Measurements from ENCODE around the gene CHRNA5.

CHRNA5 gene

GRCh38 chr15:78625606-78626280 is 60.4 kb downstream of the CHRNA5 start:
- Histone ChIP-seq H3K4me1 (ENCODE audit: control insufficient read depth, insufficient read depth, low read length, poor library complexity, severe bottlenecking) (peaks cover 2% of the 10 kb centered on the region), H3K27ac (ENCODE audit: insufficient read depth, low read length, poor library complexity, severe bottlenecking) (no peak overlapping the region), H3K27me3 (replicated peaks; ENCODE audit: control insufficient read depth, insufficient read depth, low read length, poor library complexity, severe bottlenecking) (peaks cover 9% of the 10 kb centered on the region), H3K9me3 (ENCODE audit: control insufficient read depth, low read length) (no peaks in the 10 kb centered on the region), H3K36me3 (ENCODE audit: control insufficient read depth, insufficient read depth, low read length) (no peaks in the 10 kb centered on the region), H3K4me3 (ENCODE audit: insufficient read depth, low read depth, low read length, poor library complexity, severe bottlenecking) (no peak overlapping the region)
- no peak for DNase-seq

- H3K27ac ChIP-seq (ENCODE audit: insufficient read depth, low read length, poor library complexity, severe bottlenecking): no peak overlapping the region
- H3K9me3 ChIP-seq (ENCODE audit: control insufficient read depth, low read length): no peaks in the 10 kb centered on the region
- H3K36me3 ChIP-seq (ENCODE audit: control insufficient read depth, insufficient read depth, low read length): no peaks in the 10 kb centered on the region
- peaks cover 4% of the 10 kb centered on the region for H3K27me3 ChIP-seq (replicated peaks; ENCODE audit: control insufficient read depth, insufficient read depth, low read length, poor library complexity, severe bottlenecking)
- H3K4me1 ChIP-seq (ENCODE audit: control insufficient read depth, insufficient read depth, low read length, poor library complexity, severe bottlenecking): no peaks in the 10 kb centered on the region
- no peak for DNase-seq
- H3K4me3 ChIP-seq (ENCODE audit: insufficient read depth, low read depth, low read length, poor library complexity, severe bottlenecking): no peak overlapping the region
Measured at GRCh38 chr15:78626381-78626995, 61.2 kb downstream of the CHRNA5 start.

DNA sequence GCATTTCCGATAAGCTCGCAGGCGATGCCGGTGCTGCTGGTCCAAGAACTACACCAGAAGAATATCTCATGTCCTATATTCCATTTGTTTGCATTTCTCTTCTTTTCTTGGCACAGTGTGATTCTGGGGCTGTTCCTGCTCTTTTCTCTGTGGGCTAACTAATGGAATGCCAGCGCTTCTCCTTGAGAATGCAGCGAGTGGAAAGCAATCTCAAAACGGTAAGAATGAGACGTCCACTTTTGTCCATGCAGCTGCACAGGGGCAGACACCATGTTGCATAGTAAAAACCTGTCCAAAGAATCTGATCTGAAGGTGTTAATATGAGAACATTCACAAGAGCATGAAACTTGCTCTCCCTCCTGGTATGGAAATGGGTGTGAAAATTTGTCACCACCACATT is 62.0 kb downstream of the CHRNA5 start:
- H3K27me3 ChIP-seq (replicated peaks; ENCODE audit: control insufficient read depth, insufficient read depth, low read length, poor library complexity, severe bottlenecking): peaks cover 4% of the 10 kb centered on the region
- H3K4me3 ChIP-seq (ENCODE audit: insufficient read depth, low read depth, low read length, poor library complexity, severe bottlenecking): no peak overlapping the region
- H3K27ac ChIP-seq (ENCODE audit: insufficient read depth, low read length, poor library complexity, severe bottlenecking): no peak overlapping the region
- no peaks in the 10 kb centered on the region for H3K4me1 ChIP-seq (ENCODE audit: control insufficient read depth, insufficient read depth, low read length, poor library complexity, severe bottlenecking)
- no peak for DNase-seq
- H3K36me3 ChIP-seq (ENCODE audit: control insufficient read depth, insufficient read depth, low read length): no peaks in the 10 kb centered on the region
- no peaks in the 10 kb centered on the region for H3K9me3 ChIP-seq (ENCODE audit: control insufficient read depth, low read length)

DNA sequence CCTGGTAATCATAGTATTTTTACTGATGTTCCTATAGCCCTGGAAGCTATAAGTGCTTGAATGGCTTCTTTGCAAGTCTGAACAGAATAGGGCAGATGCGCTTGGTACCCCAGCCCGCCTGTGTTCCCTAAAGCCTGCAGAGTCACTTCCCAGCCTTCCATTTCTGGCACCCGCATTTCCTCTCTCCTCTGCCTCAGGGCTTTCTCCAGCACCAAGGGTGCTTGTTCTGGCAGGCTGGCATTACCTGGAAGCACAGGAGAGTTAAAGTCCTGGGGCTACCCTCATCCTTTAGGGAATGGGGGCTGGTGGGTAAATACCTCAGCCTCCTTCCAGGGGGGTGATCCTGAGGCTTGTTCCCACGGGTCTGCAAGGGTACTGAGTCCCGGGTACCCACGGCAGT is 62.9 kb downstream of the CHRNA5 start:
- H3K9me3 ChIP-seq (ENCODE audit: control insufficient read depth, low read length): peaks cover 5% of the 10 kb centered on the region
- no peak overlapping the region for H3K27ac ChIP-seq (ENCODE audit: insufficient read depth, low read length, poor library complexity, severe bottlenecking)
- no peak for DNase-seq
- H3K27me3 ChIP-seq (replicated peaks; ENCODE audit: control insufficient read depth, insufficient read depth, low read length, poor library complexity, severe bottlenecking): peaks cover 4% of the 10 kb centered on the region
- no peaks in the 10 kb centered on the region for H3K4me1 ChIP-seq (ENCODE audit: control insufficient read depth, insufficient read depth, low read length, poor library complexity, severe bottlenecking)
- H3K4me3 ChIP-seq (ENCODE audit: insufficient read depth, low read depth, low read length, poor library complexity, severe bottlenecking): no peak overlapping the region
- no peaks in the 10 kb centered on the region for H3K36me3 ChIP-seq (ENCODE audit: control insufficient read depth, insufficient read depth, low read length)

GRCh38 chr15:78629031-78629715 is 63.9 kb downstream of the CHRNA5 start:
- Histone ChIP-seq H3K27me3 (replicated peaks; ENCODE audit: control insufficient read depth, insufficient read depth, low read length, poor library complexity, severe bottlenecking) (no peaks in the 10 kb centered on the region), H3K27ac (ENCODE audit: insufficient read depth, low read length, poor library complexity, severe bottlenecking) (no peak overlapping the region), H3K9me3 (ENCODE audit: control insufficient read depth, low read length) (peaks cover 6% of the 10 kb centered on the region), H3K36me3 (ENCODE audit: control insufficient read depth, insufficient read depth, low read length) (no peaks in the 10 kb centered on the region), H3K4me1 (ENCODE audit: control insufficient read depth, insufficient read depth, low read length, poor library complexity, severe bottlenecking) (no peaks in the 10 kb centered on the region), H3K4me3 (ENCODE audit: insufficient read depth, low read depth, low read length, poor library complexity, severe bottlenecking) (no peak overlapping the region)
- no peak for DNase-seq

DNA sequence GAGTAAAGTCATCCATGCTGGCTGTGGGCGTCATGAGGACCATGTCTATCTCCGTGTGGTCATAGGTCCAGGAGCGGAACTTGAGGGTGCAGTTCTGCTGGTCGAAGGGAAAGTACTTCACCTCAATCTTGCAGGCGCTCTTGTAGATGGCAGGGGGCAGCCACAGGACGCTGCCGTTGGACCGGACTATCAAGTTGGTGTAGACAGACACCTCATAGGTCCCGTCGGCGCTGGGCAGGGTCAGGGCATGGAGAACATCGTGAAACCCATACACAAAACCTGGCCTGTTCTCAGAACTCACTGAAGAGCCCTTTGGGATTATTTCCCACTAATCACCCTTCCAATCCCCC is 64.4 kb downstream of the CHRNA5 start:
- H3K9me3 ChIP-seq (ENCODE audit: control insufficient read depth, low read length): peaks cover 6% of the 10 kb centered on the region
- H3K36me3 ChIP-seq (ENCODE audit: control insufficient read depth, insufficient read depth, low read length): no peaks in the 10 kb centered on the region
- H3K4me1 ChIP-seq (ENCODE audit: control insufficient read depth, insufficient read depth, low read length, poor library complexity, severe bottlenecking): no peaks in the 10 kb centered on the region
- no peak overlapping the region for H3K4me3 ChIP-seq (ENCODE audit: insufficient read depth, low read depth, low read length, poor library complexity, severe bottlenecking)
- DNase-seq: no peak
- no peak overlapping the region for H3K27ac ChIP-seq (ENCODE audit: insufficient read depth, low read length, poor library complexity, severe bottlenecking)
- no peaks in the 10 kb centered on the region for H3K27me3 ChIP-seq (replicated peaks; ENCODE audit: control insufficient read depth, insufficient read depth, low read length, poor library complexity, severe bottlenecking)

DNA sequence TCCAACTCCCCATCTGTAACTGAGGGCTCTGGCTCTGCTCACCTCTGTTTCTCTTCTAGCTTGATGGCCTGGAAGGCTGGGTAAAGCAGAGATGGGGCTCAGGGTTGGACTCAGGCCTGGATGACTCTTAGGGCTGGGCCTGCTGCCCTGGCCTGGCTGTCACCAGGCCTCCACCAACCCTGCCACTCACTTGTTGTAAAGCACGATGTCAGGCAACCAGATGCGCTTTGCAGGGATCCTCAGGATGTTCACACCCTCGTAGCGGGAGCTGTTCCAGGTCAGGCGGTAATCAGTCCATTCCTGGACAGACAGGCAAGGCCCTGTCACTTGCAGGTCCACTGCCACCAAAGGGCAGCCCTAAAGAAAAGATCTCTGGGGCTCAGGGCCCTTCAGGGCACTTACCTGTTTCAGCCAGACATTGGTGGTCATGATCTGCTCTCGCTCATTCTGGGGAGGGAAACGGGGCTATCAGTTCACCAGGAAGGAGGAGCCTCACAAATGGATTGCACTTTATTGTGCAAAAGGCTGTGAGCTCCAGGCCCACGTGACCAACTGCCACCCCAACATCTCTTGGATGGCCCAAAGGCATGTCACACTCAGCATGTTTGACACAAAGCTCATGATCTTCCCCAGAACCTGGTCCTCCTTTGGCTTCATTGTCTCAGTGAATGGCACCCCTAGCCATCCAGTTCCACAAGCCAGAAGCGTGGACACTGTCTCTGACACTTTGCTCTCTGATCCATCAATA is 65.7 kb downstream of the CHRNA5 start:
- no peak overlapping the region for H3K27ac ChIP-seq (ENCODE audit: insufficient read depth, low read length, poor library complexity, severe bottlenecking)
- no peaks in the 10 kb centered on the region for H3K36me3 ChIP-seq (ENCODE audit: control insufficient read depth, insufficient read depth, low read length)
- no peak for DNase-seq
- H3K4me1 ChIP-seq (ENCODE audit: control insufficient read depth, insufficient read depth, low read length, poor library complexity, severe bottlenecking): no peaks in the 10 kb centered on the region
- H3K27me3 ChIP-seq (replicated peaks; ENCODE audit: control insufficient read depth, insufficient read depth, low read length, poor library complexity, severe bottlenecking): no peaks in the 10 kb centered on the region
- peaks cover 6% of the 10 kb centered on the region for H3K9me3 ChIP-seq (ENCODE audit: control insufficient read depth, low read length)
- no peak overlapping the region for H3K4me3 ChIP-seq (ENCODE audit: insufficient read depth, low read depth, low read length, poor library complexity, severe bottlenecking)

- Histone ChIP-seq H3K27ac (ENCODE audit: insufficient read depth, low read length, poor library complexity, severe bottlenecking) (no peak overlapping the region), H3K4me1 (ENCODE audit: control insufficient read depth, insufficient read depth, low read length, poor library complexity, severe bottlenecking) (no peaks in the 10 kb centered on the region), H3K4me3 (ENCODE audit: insufficient read depth, low read depth, low read length, poor library complexity, severe bottlenecking) (no peak overlapping the region), H3K9me3 (ENCODE audit: control insufficient read depth, low read length) (peaks cover 6% of the 10 kb centered on the region), H3K36me3 (ENCODE audit: control insufficient read depth, insufficient read depth, low read length) (no peaks in the 10 kb centered on the region), H3K27me3 (replicated peaks; ENCODE audit: control insufficient read depth, insufficient read depth, low read length, poor library complexity, severe bottlenecking) (no peaks in the 10 kb centered on the region)
- no peak for DNase-seq
Measured at GRCh38 chr15:78633348-78633747, 68.0 kb downstream of the CHRNA5 start.

GRCh38 chr15:78634210-78635145 is 69.2 kb downstream of the CHRNA5 start:
- no peaks in the 10 kb centered on the region for H3K27me3 ChIP-seq (replicated peaks; ENCODE audit: control insufficient read depth, insufficient read depth, low read length, poor library complexity, severe bottlenecking)
- H3K4me3 ChIP-seq (ENCODE audit: insufficient read depth, low read depth, low read length, poor library complexity, severe bottlenecking): no peak overlapping the region
- peaks cover 6% of the 10 kb centered on the region for H3K9me3 ChIP-seq (ENCODE audit: control insufficient read depth, low read length)
- H3K4me1 ChIP-seq (ENCODE audit: control insufficient read depth, insufficient read depth, low read length, poor library complexity, severe bottlenecking): no peaks in the 10 kb centered on the region
- DNase-seq: no peak
- no peaks in the 10 kb centered on the region for H3K36me3 ChIP-seq (ENCODE audit: control insufficient read depth, insufficient read depth, low read length)
- H3K27ac ChIP-seq (ENCODE audit: insufficient read depth, low read length, poor library complexity, severe bottlenecking): no peak overlapping the region

Measured in effector memory CD4-positive, alpha-beta T cell (primary cell).